C4-2B (cell line): ENCODE data around the gene STAC2.

Experiments used
- CTCF ChIP-seq: fragments of 450-650 bp; conservative IDR thresholded peaks from 2 replicates; pipeline ENCODE4 v1.5.1; 2017; ENCODE audit warnings: mild to moderate bottlenecking
- ZFX ChIP-seq: fragments of 450-650 bp; IDR thresholded peaks from 2 replicates; pipeline ENCODE4 v1.6.1; 2017

- TF ChIP-seq CTCF (no peak), ZFX (no peak)
These were observed 30.7 kb downstream of the STAC2 start for GRCh38 chr17:39194985-39195524.
